Activated CD4-positive, alpha-beta memory T cell treated with anti-CD3 and anti-CD28 coated beads, Interleukin-2, amount 10 ng/mL, durations not matched to agents 7 days and 5 days (primary cell): ENCODE results near the gene ZNF182. TPM values are rescaled to one million over a fixed set of nuclear protein-coding genes. Genes with fewer than 3 reads are reported as not detected.
"Not testable (repeated sequence)": the region's sequence is repeated elsewhere in the genome, so short reads cannot be mapped to it uniquely, and the experiment has no call there.

Source experiments
- CTCF ChIA-PET: fragments of 350-600 bp; sonication (Branson Sonifier 250); formaldehyde crosslinking; loops from one replicate; lab custom pipeline; 2021; ENCODE audit warnings: antibody characterized with exemption, inconsistent platforms; lab: Charles Lee
- POLR2A ChIA-PET: fragments of 350-600 bp; sonication (Branson Sonifier 250); formaldehyde crosslinking; loops from one replicate; lab custom pipeline; 2021; ENCODE audit warnings: antibody characterized with exemption; lab: Charles Lee
- DNase-seq: peaks from one replicate; pipeline ENCODE4 v3.0.0-alpha.2; 2020
- H3K27ac Mint-ChIP-seq: one replicate; pipeline ENCODE4 v1.8.0; 2021; ENCODE audit warnings: mild to moderate bottlenecking, mixed read lengths
- H3K27me3 Mint-ChIP-seq: one replicate; pipeline ENCODE4 v1.8.0; 2021; ENCODE audit warnings: mixed read lengths
- H3K36me3 Mint-ChIP-seq: one replicate; pipeline ENCODE4 v1.8.0; 2021; ENCODE audit warnings: low read depth, mixed read lengths
- H3K4me1 Mint-ChIP-seq: one replicate; pipeline ENCODE4 v1.8.0; 2021; ENCODE audit warnings: mixed read lengths
- H3K4me3 Mint-ChIP-seq: one replicate; pipeline ENCODE4 v1.8.0; 2021; ENCODE audit warnings: mild to moderate bottlenecking, mixed read lengths
- H3K9me3 Mint-ChIP-seq: one replicate; pipeline ENCODE4 v1.8.0; 2021; ENCODE audit warnings: mixed read lengths
- total RNA-seq, 2 experiments: library from RNA; stranded (reverse); gene quantifications; one replicate each; pipeline ENCODE4 v1.2.3, GENCODE V29; 2021

ZNF182 gene
- total RNA-seq: 1 to 10 TPM; 8.6 to 9.1 TPM

GRCh38 chrX:48003758-48004457 lies at the start of gene ZNF182:
Gene ZNF182, minus strand, starts transcription at chrX:48003989. Its CDS starts 1,380 bp downstream, at chrX:48002609.
- Mint-ChIP-seq H3K36me3 (peaks cover 33% of the 10 kb centered on the region), H3K9me3 (no peaks in the 10 kb centered on the region), H3K27me3 (no peaks in the 10 kb centered on the region), H3K27ac (peak within 1 kb of the TSS; percentile 94), H3K4me1 (peaks cover 22% of the 10 kb centered on the region), H3K4me3 (peak within 1 kb of the TSS; percentile 90)
- ChIA-PET CTCF (no interaction called here), POLR2A (no interaction called here)
- peak; percentile 91 for DNase-seq

GRCh38 chrX:48046846-48047245 lies 43.1 kb upstream of the ZNF182 start:
- ChIA-PET POLR2A (no interaction called here), CTCF (no interaction called here)
- Mint-ChIP-seq H3K9me3 (no peaks in the 10 kb centered on the region), H3K4me3 (no peak overlapping the region), H3K36me3 (no peaks in the 10 kb centered on the region), H3K4me1 (no peaks in the 10 kb centered on the region), H3K27me3 (no peaks in the 10 kb centered on the region), H3K27ac (no peak overlapping the region)
- DNase-seq: no peak

GRCh38 chrX:48045410-48046311 lies 41.9 kb upstream of the ZNF182 start:
- H3K4me3 Mint-ChIP-seq: no peak overlapping the region
- H3K27ac Mint-ChIP-seq: no peak overlapping the region
- POLR2A ChIA-PET: no interaction called here
- CTCF ChIA-PET: no interaction called here
- H3K27me3 Mint-ChIP-seq: no peaks in the 10 kb centered on the region
- no peaks in the 10 kb centered on the region for H3K36me3 Mint-ChIP-seq
- no peaks in the 10 kb centered on the region for H3K4me1 Mint-ChIP-seq
- no peaks in the 10 kb centered on the region for H3K9me3 Mint-ChIP-seq
- DNase-seq: no peak

- DNase-seq: no peak
- H3K27ac Mint-ChIP-seq: no peak overlapping the region
- no peaks in the 10 kb centered on the region for H3K27me3 Mint-ChIP-seq
- POLR2A ChIA-PET: no interaction called here
- CTCF ChIA-PET: interaction anchor here (1.0 kb wide), 1 partner anchor 16 kb away, joined by 6 read pairs; no protein-coding TSS in a partner anchor
- H3K36me3 Mint-ChIP-seq: no peaks in the 10 kb centered on the region
- no peaks in the 10 kb centered on the region for H3K9me3 Mint-ChIP-seq
- no peak overlapping the region for H3K4me3 Mint-ChIP-seq
- no peaks in the 10 kb centered on the region for H3K4me1 Mint-ChIP-seq
These were observed 39.3 kb upstream of the ZNF182 start for GRCh38 chrX:48043056-48043455.

- Mint-ChIP-seq H3K9me3 (no peaks in the 10 kb centered on the region), H3K4me3 (no peak overlapping the region), H3K36me3 (no peaks in the 10 kb centered on the region), H3K4me1 (no peaks in the 10 kb centered on the region), H3K27ac (no peak overlapping the region), H3K27me3 (no peaks in the 10 kb centered on the region)
- CTCF ChIA-PET: no interaction called here
- DNase-seq: no peak
- POLR2A ChIA-PET: no interaction called here
These were observed 32.1 kb upstream of the ZNF182 start for GRCh38 chrX:48035891-48036290.

GRCh38 chrX:48030641-48031173 lies 26.9 kb upstream of the ZNF182 start:
- H3K36me3 Mint-ChIP-seq, DNase-seq, CTCF ChIA-PET, H3K27me3 Mint-ChIP-seq, H3K9me3 Mint-ChIP-seq, POLR2A ChIA-PET, H3K27ac Mint-ChIP-seq, H3K4me3 Mint-ChIP-seq, H3K4me1 Mint-ChIP-seq: not testable (repeated sequence)

GRCh38 chrX:48030237-48030636 lies 26.4 kb upstream of the ZNF182 start:
- POLR2A ChIA-PET: no interaction called here
- Mint-ChIP-seq H3K4me3 (no peak overlapping the region), H3K27me3 (no peaks in the 10 kb centered on the region), H3K4me1 (peaks cover 4% of the 10 kb centered on the region), H3K9me3 (no peaks in the 10 kb centered on the region), H3K27ac (no peak overlapping the region), H3K36me3 (no peaks in the 10 kb centered on the region)
- no peak for DNase-seq
- CTCF ChIA-PET: no interaction called here

GRCh38 chrX:48028091-48028490 lies 24.3 kb upstream of the ZNF182 start:
- no peak overlapping the region for H3K27ac Mint-ChIP-seq
- no peaks in the 10 kb centered on the region for H3K36me3 Mint-ChIP-seq
- H3K4me3 Mint-ChIP-seq: no peak overlapping the region
- ChIA-PET POLR2A (no interaction called here), CTCF (interaction anchor here (2.5 to 2.7 kb wide), 2 partner anchors 174 to 196 kb away, joined by 14 to 18 read pairs; no protein-coding TSS in a partner anchor)
- no peaks in the 10 kb centered on the region for H3K27me3 Mint-ChIP-seq
- no peaks in the 10 kb centered on the region for H3K9me3 Mint-ChIP-seq
- H3K4me1 Mint-ChIP-seq: peaks cover 4% of the 10 kb centered on the region
- no peak for DNase-seq

- H3K4me1 Mint-ChIP-seq, POLR2A ChIA-PET, H3K27ac Mint-ChIP-seq, H3K4me3 Mint-ChIP-seq, DNase-seq, H3K27me3 Mint-ChIP-seq, H3K9me3 Mint-ChIP-seq, H3K36me3 Mint-ChIP-seq: not testable (repeated sequence)
- CTCF ChIA-PET: interaction anchor here (1.0 to 2.7 kb wide), 5 partner anchors 15 to 197 kb away, joined by 4 to 18 read pairs (median 6); no protein-coding TSS in a partner anchor
These were observed 23.8 kb upstream of the ZNF182 start for GRCh38 chrX:48027545-48027944.

GRCh38 chrX:48025561-48025960 lies 21.8 kb upstream of the ZNF182 start:
- H3K27me3 Mint-ChIP-seq: peaks cover 2% of the 10 kb centered on the region
- no peak overlapping the region for H3K27ac Mint-ChIP-seq
- peak; percentile 32 for DNase-seq

GRCh38 chrX:48022738-48023137 lies 18.9 kb upstream of the ZNF182 start:
- Mint-ChIP-seq H3K4me3 (no peak overlapping the region), H3K36me3 (no peaks in the 10 kb centered on the region), H3K4me1 (peaks cover 13% of the 10 kb centered on the region), H3K27me3 (peaks cover 2% of the 10 kb centered on the region), H3K27ac (no peak overlapping the region), H3K9me3 (no peaks in the 10 kb centered on the region)
- CTCF ChIA-PET: no interaction called here
- POLR2A ChIA-PET: no interaction called here
- no peak for DNase-seq

More at GRCh38 chrX:48025561-48025960, 21.8 kb upstream of the ZNF182 start:
- no peaks in the 10 kb centered on the region for H3K36me3 Mint-ChIP-seq
- ChIA-PET POLR2A (no interaction called here), CTCF (interaction anchor here (1.6 to 2.7 kb wide), 3 partner anchors 17 to 203 kb away, joined by 3 to 14 read pairs (median 6); no protein-coding TSS in a partner anchor)
- no peak overlapping the region for H3K4me3 Mint-ChIP-seq
- H3K9me3 Mint-ChIP-seq: no peaks in the 10 kb centered on the region
- peaks cover 11% of the 10 kb centered on the region for H3K4me1 Mint-ChIP-seq

- peaks cover 13% of the 10 kb centered on the region for H3K4me1 Mint-ChIP-seq
- H3K27me3 Mint-ChIP-seq: peaks cover 2% of the 10 kb centered on the region
- ChIA-PET POLR2A (no interaction called here), CTCF (no interaction called here)
- no peak overlapping the region for H3K27ac Mint-ChIP-seq
- H3K36me3 Mint-ChIP-seq: no peaks in the 10 kb centered on the region
- H3K9me3 Mint-ChIP-seq: no peaks in the 10 kb centered on the region
- no peak overlapping the region for H3K4me3 Mint-ChIP-seq
- no peak for DNase-seq
These were observed 18.3 kb upstream of the ZNF182 start for GRCh38 chrX:48022100-48022499.
